ENCODE data around the gene ESR1.
A peak's percentile ranks its signal among the peaks of the same experiment; 100 is the strongest.

ESR1 gene

DNA sequence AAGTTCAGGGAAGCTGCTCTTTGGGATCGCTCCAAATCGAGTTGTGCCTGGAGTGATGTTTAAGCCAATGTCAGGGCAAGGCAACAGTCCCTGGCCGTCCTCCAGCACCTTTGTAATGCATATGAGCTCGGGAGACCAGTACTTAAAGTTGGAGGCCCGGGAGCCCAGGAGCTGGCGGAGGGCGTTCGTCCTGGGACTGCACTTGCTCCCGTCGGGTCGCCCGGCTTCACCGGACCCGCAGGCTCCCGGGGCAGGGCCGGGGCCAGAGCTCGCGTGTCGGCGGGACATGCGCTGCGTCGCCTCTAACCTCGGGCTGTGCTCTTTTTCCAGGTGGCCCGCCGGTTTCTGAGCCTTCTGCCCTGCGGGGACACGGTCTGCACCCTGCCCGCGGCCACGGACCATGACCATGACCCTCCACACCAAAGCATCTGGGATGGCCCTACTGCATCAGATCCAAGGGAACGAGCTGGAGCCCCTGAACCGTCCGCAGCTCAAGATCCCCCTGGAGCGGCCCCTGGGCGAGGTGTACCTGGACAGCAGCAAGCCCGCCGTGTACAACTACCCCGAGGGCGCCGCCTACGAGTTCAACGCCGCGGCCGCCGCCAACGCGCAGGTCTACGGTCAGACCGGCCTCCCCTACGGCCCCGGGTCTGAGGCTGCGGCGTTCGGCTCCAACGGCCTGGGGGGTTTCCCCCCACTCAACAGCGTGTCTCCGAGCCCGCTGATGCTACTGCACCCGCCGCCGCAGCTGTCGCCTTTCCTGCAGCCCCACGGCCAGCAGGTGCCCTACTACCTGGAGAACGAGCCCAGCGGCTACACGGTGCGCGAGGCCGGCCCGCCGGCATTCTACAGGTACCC lies at the start of gene ESR1:
Gene ESR1, plus strand, starts transcription at position 170 of the 858 bp plus-strand sequence. Its CDS starts 231 bp downstream, at position 401.
- DNase-seq, result peak; percentile 2

DNA sequence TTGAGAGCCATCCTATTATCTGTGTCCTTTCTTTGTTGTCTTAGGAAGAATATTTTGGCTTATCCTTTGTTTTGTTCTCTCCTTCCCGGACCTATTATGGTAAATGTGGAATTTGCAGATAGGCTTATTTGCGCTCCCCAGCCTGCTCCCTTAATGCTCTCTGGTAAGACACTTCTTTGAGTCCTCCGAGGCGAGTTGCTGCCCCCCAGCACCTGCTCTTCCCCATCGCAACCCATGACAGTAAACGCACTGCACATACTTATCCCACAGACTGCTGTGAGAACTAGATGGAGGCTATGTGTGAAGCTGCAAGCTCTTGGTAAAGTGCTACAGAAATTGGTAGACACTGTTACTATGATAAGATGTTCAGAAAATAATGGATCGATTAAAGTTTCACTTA lies 47.0 kb upstream of the ESR1 start:
- DNase-seq, result no peak

DNA sequence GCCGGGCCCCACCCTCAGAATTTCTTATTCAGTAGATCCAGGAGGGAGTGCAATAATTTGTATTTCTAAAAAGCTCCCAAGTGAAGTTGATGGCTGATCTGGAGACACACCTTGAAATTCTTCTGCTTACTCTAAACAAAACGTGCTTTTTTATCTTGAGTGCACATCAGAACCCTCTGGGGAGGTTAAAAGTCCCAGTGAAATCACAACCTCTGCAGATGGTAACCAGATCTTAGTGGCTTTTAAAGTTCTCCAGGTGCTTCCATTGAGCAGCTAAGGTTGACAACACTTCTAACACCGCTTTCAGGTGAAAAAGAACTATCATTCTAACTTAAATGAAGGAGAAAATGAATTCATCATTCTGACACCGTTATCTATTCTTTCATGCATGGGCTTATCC lies 45.6 kb upstream of the ESR1 start:
- no peak for DNase-seq

DNA sequence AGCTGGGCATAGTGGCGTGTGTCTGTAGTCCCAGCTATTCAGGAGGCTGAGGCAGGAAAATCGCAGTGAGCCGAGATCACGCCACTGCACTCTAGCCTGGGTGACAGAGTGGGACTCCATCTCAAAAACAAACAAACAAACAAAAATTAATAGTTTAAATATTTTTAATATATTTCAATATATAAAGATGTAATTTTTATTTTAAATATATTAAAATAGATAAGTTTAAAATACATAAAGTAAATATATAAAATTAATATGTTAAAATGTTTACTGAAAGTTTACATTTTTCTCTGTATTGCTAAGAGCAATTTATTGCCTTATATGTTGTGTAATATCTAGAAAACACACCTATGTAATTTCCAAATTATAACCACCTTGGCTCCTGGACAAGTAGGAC lies 44.7 kb upstream of the ESR1 start:
- DNase-seq, result no peak

DNA sequence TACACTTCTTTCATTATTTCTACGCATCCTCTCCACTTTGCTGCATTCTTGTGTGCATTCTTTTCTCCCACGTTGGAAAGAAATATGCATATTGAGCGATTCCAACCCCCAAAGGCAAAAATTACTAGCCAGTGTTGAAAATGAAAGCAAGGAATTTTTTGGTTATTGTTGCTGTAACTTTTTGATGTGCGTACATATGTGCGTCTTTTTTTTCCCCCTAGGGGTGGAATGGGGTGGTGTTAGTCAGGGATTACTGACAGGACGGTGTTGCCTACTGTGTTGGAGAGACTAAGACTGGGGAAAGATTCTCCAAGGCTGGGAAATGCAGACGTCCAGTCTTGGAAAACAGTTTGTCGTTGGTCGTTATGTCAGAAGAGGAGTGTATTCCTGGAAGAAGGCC lies 44.2 kb upstream of the ESR1 start:
- DNase-seq, result peak; percentile 9

DNA sequence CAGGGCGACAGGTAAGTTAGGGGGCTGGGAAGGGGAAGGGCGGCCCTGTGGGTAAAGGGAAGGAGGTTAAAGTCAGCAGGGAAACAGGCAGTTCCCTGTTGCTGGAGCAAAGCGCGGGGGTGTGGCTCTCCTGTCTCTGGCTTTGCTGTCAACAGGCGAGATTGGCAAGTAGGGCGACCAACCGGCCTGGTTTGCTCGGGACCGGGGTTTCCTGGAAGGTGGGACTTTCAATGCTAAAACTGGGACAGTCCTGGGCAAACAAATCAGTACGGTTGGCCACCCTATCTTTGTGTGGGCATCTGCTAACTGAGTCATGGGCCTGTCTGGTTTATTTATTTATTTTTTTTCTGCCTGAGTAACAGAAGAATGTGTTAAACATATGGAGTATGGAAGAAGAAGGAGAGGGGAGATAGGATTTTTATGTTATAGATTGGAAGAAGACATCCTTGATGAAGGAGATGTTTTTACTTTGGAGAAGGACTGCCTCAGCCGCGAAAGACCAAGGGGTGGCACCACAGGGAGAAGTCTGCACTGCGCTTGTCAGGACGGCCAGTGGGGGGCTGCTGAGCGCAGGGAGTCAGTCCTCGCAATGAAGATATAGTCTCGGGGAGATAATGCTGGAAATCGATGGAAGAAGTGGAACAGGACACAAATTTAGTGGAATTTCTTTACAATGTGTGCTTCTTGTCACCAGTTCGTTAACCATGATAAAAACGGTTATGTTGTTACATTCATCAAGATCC lies 43.4 kb upstream of the ESR1 start:
- DNase-seq, result peak; percentile 66

DNA sequence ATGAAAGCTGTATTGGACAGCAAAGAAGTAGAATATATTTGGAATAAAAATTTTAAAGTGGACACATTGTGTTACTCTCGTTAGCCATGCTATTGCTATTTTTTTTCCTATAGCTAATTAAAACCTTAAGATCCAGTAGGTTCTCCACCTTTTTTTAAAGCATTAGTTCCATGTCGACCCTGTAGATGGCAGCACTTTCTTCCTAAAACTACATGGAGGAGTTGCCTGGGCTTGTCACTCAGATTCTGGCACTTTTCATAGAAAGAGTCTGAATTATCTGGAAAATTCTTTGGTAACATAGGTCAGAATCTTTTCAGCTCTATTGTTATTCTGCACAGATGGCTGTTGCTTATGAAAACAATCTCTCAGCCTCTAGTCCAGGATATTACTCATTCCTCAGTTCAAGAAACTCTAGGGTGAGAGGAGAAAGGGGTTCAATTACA lies 42.0 kb upstream of the ESR1 start:
- DNase-seq, result peak; percentile 74

DNA sequence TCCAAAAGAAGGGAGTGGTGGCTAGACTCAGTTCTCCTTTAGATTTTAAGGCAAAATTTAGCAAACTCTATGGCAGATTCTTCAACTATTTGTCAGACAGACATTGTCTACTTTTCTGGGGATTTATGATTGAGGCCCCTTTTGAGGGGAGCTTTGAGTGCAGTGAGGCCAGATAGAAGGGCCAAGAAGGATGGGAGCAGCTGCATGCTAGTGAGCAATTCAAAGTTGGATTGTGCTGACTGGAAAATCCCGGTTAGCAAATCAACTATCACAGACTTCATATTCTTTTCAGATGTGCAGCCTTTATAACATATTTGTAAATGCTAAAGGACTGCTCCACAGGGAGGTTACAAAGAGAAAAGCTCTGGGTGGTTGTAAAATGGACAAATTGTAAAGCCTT lies 35.0 kb upstream of the ESR1 start:
- DNase-seq, result no peak

DNA sequence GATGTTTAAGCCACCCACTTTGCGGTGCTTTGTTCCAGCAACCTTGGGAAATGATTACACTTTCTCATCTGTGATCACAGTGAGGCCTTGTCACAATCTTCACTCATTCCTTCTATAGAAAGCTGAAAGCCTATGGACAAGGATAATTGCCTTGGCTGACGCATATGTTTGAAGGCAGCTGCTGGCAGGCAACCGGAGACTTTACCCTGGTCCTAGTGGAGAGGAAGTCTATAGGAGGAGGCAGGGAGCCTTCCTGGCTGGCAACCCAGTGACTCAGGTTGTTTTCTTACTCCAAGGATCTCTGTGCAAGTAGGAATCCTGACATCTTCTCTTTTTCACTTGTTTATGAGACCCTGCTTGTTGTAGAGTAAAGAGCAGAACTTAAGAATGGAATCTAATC lies 34.1 kb upstream of the ESR1 start:
- DNase-seq, result no peak

DNA sequence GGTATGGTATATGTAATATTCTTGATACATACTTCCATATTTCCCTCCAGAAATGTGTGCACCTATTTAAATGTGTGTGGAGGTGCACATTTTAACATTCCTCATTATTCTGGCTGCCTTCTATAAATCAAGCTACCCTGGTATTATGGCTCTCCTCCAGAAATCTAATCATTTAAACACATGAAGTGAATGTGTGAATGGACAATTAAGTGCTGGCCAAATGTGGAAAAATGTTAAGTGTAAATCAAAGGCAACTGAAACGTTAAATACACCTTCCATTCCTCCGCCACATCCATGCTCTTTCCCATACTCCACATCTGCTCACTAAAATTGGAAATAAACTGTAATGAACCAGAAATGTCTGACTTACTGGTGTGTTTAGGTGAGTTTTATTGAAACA lies 24.9 kb upstream of the ESR1 start:
- DNase-seq, result no peak

DNA sequence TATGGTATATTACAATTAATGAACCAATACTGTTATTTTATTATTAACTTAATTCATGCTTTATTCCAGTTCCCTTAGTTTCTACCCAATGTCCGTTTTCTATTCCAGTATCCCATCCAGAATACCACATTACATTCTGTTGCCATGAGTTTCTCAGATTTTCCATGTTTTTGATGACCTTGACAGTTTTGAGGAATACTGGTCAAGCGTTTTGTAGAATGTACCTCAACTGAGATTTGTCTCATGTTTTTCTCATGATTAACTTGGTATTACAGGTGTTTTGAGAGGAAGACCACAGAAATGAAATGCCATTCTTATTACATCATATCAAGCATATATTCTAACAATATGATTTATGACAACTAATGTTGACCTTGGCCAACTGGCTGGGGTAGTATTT lies 23.8 kb upstream of the ESR1 start:
- DNase-seq, result no peak

DNA sequence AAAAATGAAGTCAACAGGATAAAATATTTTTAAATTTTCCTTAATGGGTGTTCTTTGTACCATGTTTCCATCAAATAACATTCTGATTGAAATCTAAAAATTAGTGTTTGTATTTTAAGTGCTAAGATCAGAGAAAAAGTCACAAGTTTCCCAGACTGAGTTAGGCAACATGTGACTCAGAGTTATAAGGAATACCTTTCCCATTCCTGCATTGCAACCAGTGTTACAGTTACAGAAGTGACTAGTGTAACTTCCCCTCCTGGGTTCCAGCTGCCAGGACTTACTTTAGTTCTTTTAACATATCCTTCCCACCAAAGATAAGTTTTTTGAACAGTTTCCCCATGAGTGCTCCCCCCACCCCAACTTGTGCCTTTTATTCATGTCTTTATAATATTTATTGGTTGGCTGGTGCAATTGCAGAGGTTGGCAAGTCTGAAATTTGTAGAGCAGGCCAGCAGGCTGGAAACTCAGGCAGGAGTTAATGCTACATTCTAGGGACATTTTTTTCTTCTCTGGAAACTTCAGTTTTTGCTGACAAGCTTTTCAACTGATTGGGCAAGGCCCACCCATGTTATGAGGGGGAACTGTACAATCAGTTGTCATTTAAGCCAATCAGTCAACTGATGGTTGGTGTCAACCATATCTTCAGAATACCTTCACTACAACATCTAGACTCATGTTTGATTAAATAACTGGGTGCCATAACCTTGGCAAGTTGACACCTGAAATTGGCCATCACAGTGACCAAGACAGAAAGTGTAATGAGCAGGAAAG lies 22.9 kb upstream of the ESR1 start:
- DNase-seq, result no peak

DNA sequence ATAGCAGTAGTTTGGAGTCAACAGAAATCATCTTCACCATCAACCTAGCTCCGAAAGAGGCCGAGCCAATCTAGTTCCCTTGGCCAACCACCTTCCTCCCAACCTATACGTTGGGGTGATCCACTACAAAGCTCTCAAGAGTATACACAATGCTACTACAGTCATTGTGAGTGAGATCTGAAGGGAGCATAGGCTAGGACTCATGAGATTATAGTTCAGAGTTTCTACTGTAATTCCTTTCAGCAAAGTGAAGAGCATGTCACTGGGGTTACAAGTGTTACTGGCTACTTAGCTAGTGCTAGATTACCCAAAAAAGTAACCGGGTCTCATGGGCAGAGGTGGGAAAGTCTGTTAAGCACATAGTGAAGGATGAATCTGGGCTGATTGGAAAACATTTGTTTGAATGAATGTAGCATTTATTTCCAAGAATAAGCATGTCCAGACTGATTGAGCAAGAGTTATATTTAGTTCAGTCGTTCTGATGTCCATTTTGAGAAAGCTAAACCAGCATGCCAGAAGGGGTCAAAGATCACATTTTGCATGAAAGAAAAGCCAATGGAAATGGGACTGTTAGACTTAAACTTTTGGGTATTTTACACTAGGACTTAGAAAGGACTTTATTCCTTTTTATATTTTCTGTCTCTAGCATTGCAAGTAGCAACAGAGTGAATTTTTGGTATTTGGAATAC lies 10.5 kb upstream of the ESR1 start:
- DNase-seq, result no peak

DNA sequence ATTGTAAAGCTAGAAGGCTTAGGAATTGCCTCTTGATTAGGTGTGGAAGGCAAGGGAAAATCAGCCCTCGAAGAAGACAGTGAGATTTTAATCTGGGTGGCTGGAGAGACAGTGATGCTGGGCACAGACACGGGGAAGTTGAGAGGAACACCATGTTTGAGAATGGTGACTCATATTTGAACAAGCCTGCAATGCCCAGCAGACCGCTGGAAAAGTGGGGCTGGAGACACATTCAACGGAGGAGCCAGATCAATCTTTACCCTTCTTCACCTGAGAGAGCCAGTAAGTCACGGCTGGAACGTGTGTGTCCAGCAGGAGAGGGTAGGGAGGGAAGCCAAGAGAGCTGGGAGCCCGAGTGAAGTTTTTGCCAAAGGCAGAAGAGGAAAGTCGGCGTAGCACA lies 3.7 kb upstream of the ESR1 start:
- no peak for DNase-seq

DNA sequence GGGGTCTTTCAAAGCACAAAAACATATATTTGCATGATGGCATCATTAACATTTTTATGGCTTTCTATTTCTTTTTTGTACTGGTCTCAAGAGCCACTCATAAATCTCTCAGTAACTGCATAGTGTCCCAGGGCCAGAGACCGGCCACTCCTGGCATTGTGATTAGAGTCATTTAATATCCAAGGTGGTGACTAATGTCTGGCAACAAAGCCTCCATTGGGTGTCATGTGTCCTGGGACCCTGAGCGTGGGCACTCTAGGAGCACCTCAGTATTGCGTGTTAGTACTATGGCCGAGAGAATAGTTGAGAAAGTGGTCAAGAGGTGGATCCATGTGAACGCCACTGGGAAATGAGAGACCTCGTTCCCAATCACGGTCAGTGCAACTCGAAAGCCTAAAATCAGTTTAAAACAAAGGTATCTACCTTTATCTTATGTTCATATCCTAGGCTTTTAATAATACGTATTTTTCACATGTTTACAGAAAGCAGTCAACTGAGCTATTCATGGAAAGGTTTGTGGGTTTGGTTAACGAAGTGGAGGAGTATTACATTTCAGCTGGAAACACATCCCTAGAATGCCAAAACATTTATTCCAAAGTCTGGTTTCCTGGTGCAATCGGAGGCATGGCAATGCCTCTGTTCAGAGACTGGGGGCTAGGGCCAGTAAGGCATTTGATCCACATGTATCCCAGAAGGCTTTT lies 2.7 kb upstream of the ESR1 start:
- no peak for DNase-seq

DNA sequence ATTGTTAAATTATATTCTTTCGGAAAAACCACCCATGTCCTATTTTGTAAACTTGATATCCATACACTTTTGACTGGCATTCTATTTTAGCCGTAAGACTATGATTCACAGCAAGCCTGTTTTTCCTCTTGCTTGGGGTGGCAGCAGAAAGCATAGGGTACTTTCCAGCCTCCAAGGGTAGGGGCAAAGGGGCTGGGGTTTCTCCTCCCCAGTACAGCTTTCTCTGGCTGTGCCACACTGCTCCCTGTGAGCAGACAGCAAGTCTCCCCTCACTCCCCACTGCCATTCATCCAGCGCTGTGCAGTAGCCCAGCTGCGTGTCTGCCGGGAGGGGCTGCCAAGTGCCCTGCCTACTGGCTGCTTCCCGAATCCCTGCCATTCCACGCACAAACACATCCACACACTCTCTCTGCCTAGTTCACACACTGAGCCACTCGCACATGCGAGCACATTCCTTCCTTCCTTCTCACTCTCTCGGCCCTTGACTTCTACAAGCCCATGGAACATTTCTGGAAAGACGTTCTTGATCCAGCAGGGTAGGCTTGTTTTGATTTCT lies 2.1 kb upstream of the ESR1 start:
- no peak for DNase-seq

DNA sequence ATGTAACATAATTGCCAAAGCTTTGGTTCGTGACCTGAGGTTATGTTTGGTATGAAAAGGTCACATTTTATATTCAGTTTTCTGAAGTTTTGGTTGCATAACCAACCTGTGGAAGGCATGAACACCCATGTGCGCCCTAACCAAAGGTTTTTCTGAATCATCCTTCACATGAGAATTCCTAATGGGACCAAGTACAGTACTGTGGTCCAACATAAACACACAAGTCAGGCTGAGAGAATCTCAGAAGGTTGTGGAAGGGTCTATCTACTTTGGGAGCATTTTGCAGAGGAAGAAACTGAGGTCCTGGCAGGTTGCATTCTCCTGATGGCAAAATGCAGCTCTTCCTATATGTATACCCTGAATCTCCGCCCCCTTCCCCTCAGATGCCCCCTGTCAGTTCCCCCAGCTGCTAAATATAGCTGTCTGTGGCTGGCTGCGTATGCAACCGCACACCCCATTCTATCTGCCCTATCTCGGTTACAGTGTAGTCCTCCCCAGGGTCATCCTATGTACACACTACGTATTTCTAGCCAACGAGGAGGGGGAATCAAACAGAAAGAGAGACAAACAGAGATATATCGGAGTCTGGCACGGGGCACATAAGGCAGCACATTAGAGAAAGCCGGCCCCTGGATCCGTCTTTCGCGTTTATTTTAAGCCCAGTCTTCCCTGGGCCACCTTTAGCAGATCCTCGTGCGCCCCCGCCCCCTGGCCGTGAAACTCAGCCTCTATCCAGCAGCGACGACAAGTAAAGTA lies 547 bp upstream of the ESR1 start:
- DNase-seq, result no peak

DNA sequence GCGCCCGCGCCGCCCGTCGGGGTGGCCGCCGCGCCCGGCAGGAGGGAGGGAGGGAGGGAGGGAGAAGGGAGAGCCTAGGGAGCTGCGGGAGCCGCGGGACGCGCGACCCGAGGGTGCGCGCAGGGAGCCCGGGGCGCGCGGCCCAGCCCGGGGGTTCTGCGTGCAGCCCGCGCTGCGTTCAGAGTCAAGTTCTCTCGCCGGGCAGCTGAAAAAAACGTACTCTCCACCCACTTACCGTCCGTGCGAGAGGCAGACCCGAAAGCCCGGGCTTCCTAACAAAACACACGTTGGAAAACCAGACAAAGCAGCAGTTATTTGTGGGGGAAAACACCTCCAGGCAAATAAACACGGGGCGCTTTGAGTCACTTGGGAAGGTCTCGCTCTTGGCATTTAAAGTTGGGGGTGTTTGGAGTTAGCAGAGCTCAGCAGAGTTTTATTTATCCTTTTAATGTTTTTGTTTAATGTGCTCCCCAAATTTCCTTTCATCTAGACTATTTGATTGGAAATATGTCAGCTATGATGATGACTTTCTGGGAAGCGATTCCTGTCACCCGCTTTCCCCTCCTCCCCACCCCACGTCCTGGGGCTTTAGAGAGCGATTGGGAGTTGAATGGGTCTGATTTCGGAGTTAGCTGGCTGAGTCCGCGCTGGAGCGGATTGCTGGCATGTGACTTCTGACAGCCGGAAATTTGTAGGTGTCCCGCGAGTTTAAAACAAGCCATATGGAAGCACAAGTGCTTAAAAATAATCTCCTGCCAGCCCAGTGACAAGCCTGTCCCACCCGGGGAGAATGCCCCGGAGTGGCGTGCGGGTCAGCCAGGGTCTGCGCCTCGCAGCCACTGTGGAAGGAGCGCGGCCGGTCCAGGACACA lies 1.1 kb downstream of the ESR1 start:
- DNase-seq, result no peak

DNA sequence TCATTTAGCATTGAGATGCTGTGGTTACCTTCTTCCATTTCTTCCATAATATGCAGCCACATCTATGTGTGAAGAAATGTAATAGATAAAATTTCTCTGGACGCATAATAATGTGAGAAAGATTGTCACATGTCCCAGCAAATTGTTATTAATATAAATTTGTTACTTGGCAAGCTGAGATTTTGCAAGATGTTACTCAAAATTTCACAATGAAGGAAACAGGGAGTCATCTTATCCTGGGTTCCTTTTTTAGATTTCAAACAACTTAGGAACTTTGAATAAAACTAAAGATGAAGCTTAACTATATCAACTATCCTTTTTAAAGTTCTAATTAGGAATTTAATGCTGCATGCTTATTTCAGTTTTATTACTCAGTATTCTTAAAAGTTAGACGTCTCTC lies 3.6 kb downstream of the ESR1 start:
- DNase-seq, result no peak

DNA sequence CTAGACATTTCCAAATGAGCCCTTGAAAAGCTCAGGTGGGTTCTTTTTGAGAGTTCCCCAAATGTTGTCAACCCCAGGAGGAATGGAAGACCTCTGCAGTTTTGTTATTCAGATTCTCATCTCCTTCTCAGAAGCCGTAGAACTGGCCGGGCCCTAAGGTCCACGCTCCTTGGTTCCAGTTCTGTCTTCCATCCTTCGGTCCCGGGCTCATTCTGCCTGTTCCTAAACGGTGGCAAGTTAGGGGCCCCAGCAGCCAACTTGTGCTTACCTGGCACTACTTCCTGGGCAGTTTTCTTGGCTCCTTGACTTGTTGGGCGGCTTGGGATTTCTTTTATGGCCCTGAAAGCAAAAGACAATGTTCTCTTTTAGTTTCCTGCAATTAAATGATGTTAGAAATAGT lies 6.4 kb downstream of the ESR1 start:
- no peak for DNase-seq
